ENCODE data around the gene CHID1. TPM values are rescaled to one million over a fixed set of nuclear protein-coding genes. Genes with fewer than 3 reads are reported as not detected.

CHID1 gene
- total RNA-seq: 100 to 1,000 TPM; 146 to 176 TPM
- polyA plus RNA-seq (ENCODE audit: insufficient read depth, low read depth, low replicate concordance): 134 TPM
- long read RNA-seq, donor 1, transcript CHID1-201 (13 exons, 3,374 nt): major isoform, 26 of 52 reads
- long read RNA-seq, donor 1, partial matches to known transcripts: 21 of 52 reads
- long read RNA-seq, donor 1, other reads (novel, unspliced or antisense): 0 of 52 reads
- long read RNA-seq, donor 2, transcript CHID1-201 (13 exons, 3,374 nt): major isoform, 12 of 17 reads
- long read RNA-seq, donor 2, partial matches to known transcripts: 0 of 17 reads
- long read RNA-seq, donor 2, other reads (novel, unspliced or antisense): 0 of 17 reads

DNA sequence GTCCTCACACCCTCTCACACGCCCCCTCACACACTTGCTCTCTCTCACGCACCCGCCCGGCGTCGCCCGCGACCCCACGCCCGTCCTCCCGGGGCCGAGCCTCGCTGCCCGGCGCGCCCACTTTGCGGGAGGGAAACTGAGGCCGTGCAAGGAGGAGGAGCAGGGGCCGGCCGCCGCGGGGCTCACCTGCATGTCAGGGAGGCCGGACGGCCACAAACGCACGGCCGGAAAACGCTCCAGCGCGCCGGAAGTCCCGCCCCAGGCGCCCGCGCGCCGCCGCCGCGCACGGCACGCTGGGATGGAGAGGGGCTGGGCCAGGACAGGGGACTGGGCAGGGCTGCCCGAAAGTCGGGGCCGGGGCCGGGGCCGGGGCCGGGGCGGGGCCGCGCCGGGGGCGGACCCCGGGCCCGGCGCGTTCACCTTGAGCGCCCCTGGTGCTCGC lies at the start of gene CHID1:
Gene CHID1, minus strand, starts transcription at position 222 of the 442 bp plus-strand sequence. CDS start 5,994 bp downstream, outside the sequence.
- Histone ChIP-seq H3K9me3 (no peaks in the 10 kb centered on the region), H3K27ac (peak within 1 kb of the TSS; percentile 83 to 89), H3K4me3 (peak within 1 kb of the TSS; percentile 89 to 92), H3K27me3 (no peaks in the 10 kb centered on the region), H3K36me3 (ENCODE audit: low read depth, missing control alignments) (no peaks in the 10 kb centered on the region), H3K4me1 (peaks cover 15% of the 10 kb centered on the region)
- no peak for TF ChIP-seq POLR2A (IDR thresholded peaks at IDR 0.05)
- TF ChIP-seq, protein P1, sequence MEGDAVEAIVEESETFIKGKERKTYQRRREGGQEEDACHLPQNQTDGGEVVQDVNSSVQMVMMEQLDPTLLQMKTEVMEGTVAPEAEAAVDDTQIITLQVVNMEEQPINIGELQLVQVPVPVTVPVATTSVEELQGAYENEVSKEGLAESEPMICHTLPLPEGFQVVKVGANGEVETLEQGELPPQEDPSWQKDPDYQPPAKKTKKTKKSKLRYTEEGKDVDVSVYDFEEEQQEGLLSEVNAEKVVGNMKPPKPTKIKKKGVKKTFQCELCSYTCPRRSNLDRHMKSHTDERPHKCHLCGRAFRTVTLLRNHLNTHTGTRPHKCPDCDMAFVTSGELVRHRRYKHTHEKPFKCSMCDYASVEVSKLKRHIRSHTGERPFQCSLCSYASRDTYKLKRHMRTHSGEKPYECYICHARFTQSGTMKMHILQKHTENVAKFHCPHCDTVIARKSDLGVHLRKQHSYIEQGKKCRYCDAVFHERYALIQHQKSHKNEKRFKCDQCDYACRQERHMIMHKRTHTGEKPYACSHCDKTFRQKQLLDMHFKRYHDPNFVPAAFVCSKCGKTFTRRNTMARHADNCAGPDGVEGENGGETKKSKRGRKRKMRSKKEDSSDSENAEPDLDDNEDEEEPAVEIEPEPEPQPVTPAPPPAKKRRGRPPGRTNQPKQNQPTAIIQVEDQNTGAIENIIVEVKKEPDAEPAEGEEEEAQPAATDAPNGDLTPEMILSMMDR (IDR thresholded peaks at IDR 0.05): no peak
- 0 to 1% methylated on average over 17 to 57 of the region's 59 CpGs for WGBS, 2 donors
- intact Hi-C loops (cut with DNase I; ENCODE audit: low total_unique reads): no loop called here
- peak; percentile 88 for DNase-seq

DNA sequence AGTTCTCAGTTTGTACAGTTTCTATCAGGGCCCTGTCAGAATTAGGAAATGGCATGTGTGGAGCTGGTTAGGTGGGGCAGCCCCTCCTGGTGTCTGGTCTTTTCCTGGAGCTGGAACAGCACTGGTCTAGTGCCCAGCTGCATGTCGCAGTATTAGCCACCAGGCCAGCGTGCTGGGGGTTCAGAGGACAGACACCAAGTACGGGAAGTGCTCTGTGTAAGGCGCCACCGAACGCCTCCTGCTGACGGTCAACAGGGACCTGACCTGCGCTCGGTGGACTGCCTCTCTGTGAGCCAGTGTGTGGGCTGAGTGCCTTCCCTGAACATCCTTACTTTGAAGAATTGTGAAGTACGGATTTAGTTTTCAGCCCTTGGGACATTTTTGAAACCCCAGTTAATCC lies 49.0 kb upstream of the CHID1 start:
- no peak overlapping the region for H3K27ac ChIP-seq
- WGBS, 2 donors: 90 to 92% methylated on average over 8 to 10 of the region's 10 CpGs
- intact Hi-C loops (cut with DNase I; ENCODE audit: low total_unique reads): no loop called here

DNA sequence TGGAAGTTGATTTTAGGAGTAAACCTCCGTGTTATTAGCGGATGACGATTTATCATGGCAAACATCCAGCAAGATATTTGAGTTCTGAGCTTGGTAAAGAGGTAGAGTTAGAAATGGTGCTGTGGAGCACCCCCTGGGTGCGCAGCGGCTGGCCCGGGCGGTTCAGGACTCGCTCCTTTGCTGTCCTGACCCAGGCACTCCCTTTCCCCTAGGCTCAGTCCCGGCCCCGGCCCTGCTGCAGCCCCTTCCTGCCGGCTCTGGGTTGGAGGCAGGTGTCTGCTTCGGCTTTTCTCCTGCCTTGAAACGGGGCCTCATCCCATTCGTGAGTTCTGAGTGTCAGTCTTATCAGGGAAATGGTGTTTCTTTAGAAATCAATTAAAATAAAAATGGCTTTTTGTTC lies 48.4 kb upstream of the CHID1 start:
- Histone ChIP-seq H3K36me3 (ENCODE audit: low read depth, missing control alignments) (no peaks in the 10 kb centered on the region), H3K4me3 (no peak overlapping the region), H3K9me3 (no peaks in the 10 kb centered on the region), H3K4me1 (peaks cover 6% of the 10 kb centered on the region), H3K27ac (no peak overlapping the region), H3K27me3 (no peaks in the 10 kb centered on the region)
- intact Hi-C loops (cut with DNase I; ENCODE audit: low total_unique reads): no loop called here
- TF ChIP-seq POLR2A (IDR thresholded peaks at IDR 0.05): no peak
- TF ChIP-seq, protein P1 (IDR thresholded peaks at IDR 0.05): no peak
- 87 to 88% methylated on average over 14 of the region's 14 CpGs for WGBS, 2 donors
- no peak for DNase-seq

More for the DNA sequence above, 49.0 kb upstream of the CHID1 start:
- Histone ChIP-seq H3K27me3 (no peaks in the 10 kb centered on the region), H3K36me3 (ENCODE audit: low read depth, missing control alignments) (no peaks in the 10 kb centered on the region), H3K4me3 (no peak overlapping the region), H3K9me3 (no peaks in the 10 kb centered on the region), H3K4me1 (peaks cover 6% of the 10 kb centered on the region)
- no peak for DNase-seq
- TF ChIP-seq POLR2A (IDR thresholded peaks at IDR 0.05): no peak
- TF ChIP-seq, protein P1 (IDR thresholded peaks at IDR 0.05): no peak

DNA sequence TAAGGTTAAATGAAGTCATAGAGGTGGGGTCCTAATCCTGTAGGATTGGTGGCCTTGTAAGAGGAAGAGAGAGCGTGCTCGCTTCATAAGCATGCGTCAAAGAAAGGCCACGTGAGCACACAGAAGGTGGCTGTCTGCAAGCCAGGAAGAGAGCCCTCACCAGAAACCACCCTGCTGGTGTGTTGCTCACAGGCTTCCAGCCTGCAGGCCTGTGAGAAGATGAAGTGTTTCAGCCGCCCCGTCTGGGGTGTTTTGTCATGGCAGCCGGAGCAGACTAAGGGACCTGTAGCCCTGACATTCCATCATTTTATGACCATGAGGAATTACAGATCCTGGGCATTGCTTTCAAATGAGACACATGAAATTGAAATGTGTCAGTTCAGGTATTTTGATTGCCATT lies 47.5 kb upstream of the CHID1 start:
- Histone ChIP-seq H3K36me3 (ENCODE audit: low read depth, missing control alignments) (no peaks in the 10 kb centered on the region), H3K27me3 (no peaks in the 10 kb centered on the region), H3K4me1 (peaks cover 6% of the 10 kb centered on the region), H3K9me3 (no peaks in the 10 kb centered on the region), H3K4me3 (no peak overlapping the region), H3K27ac (no peak overlapping the region)
- TF ChIP-seq, protein P1 (IDR thresholded peaks at IDR 0.05): no peak
- no peak for TF ChIP-seq POLR2A (IDR thresholded peaks at IDR 0.05)
- no peak for DNase-seq
- 94 to 96% methylated on average over 7 of the region's 7 CpGs for WGBS, 2 donors
- intact Hi-C loops (cut with DNase I; ENCODE audit: low total_unique reads): no loop called here
